Stimulated activated naive CD8-positive, alpha-beta T cell treated with anti-CD3 and anti-CD28 coated beads, Interleukin-15, Interleukin-2, amounts not matched to agents 100 ng/mL and 50 ng/mL, for 24 hours (primary cell): ENCODE results near the gene LOXL1.
"Not testable (repeated sequence)": the region's sequence is repeated elsewhere in the genome, so short reads cannot be mapped to it uniquely, and the experiment has no call there.

Experiments
- H3K27ac Mint-ChIP-seq: one replicate; pipeline ENCODE4 v1.8.0; 2021; ENCODE audit warnings: mild to moderate bottlenecking, mixed read lengths
- H3K27me3 Mint-ChIP-seq: one replicate; pipeline ENCODE4 v1.8.0; 2021; ENCODE audit warnings: mixed read lengths
- H3K36me3 Mint-ChIP-seq: one replicate; pipeline ENCODE4 v1.8.0; 2021; ENCODE audit warnings: low read depth, mixed read lengths
- H3K4me1 Mint-ChIP-seq: one replicate; pipeline ENCODE4 v1.8.0; 2021; ENCODE audit warnings: low read depth, mixed read lengths
- H3K4me3 Mint-ChIP-seq: one replicate; pipeline ENCODE4 v1.8.0; 2021; ENCODE audit warnings: mild to moderate bottlenecking, mixed read lengths
- H3K9me3 Mint-ChIP-seq: one replicate; pipeline ENCODE4 v1.8.0; 2021; ENCODE audit warnings: mixed read lengths

The LOXL1 gene

DNA sequence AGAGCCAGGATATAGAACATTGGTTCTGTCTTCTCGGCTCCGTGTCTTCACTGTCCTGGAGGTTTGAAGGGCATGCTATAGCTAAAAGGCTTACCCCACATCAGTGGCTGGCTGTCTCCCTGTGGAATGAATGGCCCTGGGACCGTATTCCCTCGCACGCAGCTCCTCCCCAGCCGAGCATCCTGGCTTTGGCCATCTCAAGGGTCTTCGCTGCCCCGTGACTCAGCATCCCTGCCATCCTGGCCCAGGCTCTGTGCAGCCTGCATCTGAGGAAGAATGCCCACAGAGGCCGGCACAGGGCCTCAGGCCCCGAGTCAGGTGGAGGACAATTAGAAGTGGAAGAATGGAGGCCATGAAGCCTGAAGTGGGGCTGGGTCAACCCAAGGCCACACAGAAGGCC lies 11.0 kb downstream of the LOXL1 start:
- H3K27ac Mint-ChIP-seq: no peak overlapping the region
- H3K4me1 Mint-ChIP-seq: peaks cover 9% of the 10 kb centered on the region
- no peaks in the 10 kb centered on the region for H3K27me3 Mint-ChIP-seq
- no peak overlapping the region for H3K4me3 Mint-ChIP-seq
- H3K9me3 Mint-ChIP-seq: no peaks in the 10 kb centered on the region
- H3K36me3 Mint-ChIP-seq: no peaks in the 10 kb centered on the region

GRCh38 chr15:73937726-73938125 lies 11.5 kb downstream of the LOXL1 start:
- H3K27ac Mint-ChIP-seq: no peak overlapping the region

GRCh38 chr15:73938516-73938915 lies 12.3 kb downstream of the LOXL1 start:
- not testable (repeated sequence) for H3K4me3 Mint-ChIP-seq, H3K9me3 Mint-ChIP-seq, H3K27me3 Mint-ChIP-seq, H3K36me3 Mint-ChIP-seq, H3K27ac Mint-ChIP-seq
- H3K4me1 Mint-ChIP-seq: peaks cover 12% of the 10 kb centered on the region

More at GRCh38 chr15:73937726-73938125, 11.5 kb downstream of the LOXL1 start:
- H3K9me3 Mint-ChIP-seq: no peaks in the 10 kb centered on the region
- H3K4me3 Mint-ChIP-seq: no peak overlapping the region
- H3K36me3 Mint-ChIP-seq: no peaks in the 10 kb centered on the region
- peaks cover 12% of the 10 kb centered on the region for H3K4me1 Mint-ChIP-seq
- no peaks in the 10 kb centered on the region for H3K27me3 Mint-ChIP-seq

- H3K9me3 Mint-ChIP-seq: no peaks in the 10 kb centered on the region
- no peak overlapping the region for H3K27ac Mint-ChIP-seq
- peaks cover 12% of the 10 kb centered on the region for H3K4me1 Mint-ChIP-seq
- no peak overlapping the region for H3K4me3 Mint-ChIP-seq
- no peaks in the 10 kb centered on the region for H3K27me3 Mint-ChIP-seq
- H3K36me3 Mint-ChIP-seq: no peaks in the 10 kb centered on the region
Observed at GRCh38 chr15:73939138-73939537, 12.9 kb downstream of the LOXL1 start.

GRCh38 chr15:73940061-73940981 lies 14.1 kb downstream of the LOXL1 start:
- Mint-ChIP-seq H3K36me3 (no peaks in the 10 kb centered on the region), H3K27ac (no peak overlapping the region), H3K27me3 (no peaks in the 10 kb centered on the region), H3K9me3 (no peaks in the 10 kb centered on the region), H3K4me1 (peaks cover 12% of the 10 kb centered on the region), H3K4me3 (no peak overlapping the region)

DNA sequence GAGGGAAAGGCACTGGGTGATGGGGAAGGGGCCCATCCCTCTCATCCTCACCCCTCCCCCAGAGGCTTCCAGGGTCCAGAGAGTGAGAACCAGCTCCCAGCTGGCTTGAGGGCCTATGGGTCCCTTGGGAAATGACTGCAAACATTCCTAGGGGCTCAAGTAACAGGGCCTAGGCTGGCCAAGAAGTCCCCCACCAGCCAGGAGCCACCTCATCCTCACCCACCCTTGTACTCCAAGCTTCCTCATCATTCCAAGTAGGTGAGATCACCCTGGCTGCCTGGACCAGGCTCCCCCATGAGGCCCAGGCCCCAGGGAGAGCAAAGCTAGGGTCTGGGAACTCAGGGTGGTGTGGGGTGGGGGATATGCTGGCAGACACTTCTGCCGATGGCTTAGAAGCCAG lies 14.8 kb downstream of the LOXL1 start:
- no peaks in the 10 kb centered on the region for H3K9me3 Mint-ChIP-seq
- no peak overlapping the region for H3K27ac Mint-ChIP-seq
- H3K27me3 Mint-ChIP-seq: no peaks in the 10 kb centered on the region
- peaks cover 12% of the 10 kb centered on the region for H3K4me1 Mint-ChIP-seq
- H3K36me3 Mint-ChIP-seq: no peaks in the 10 kb centered on the region
- no peak overlapping the region for H3K4me3 Mint-ChIP-seq

GRCh38 chr15:73941449-73941848 lies 15.2 kb downstream of the LOXL1 start:
- Mint-ChIP-seq H3K36me3 (no peaks in the 10 kb centered on the region), H3K4me3 (no peak overlapping the region), H3K27me3 (no peaks in the 10 kb centered on the region), H3K27ac (no peak overlapping the region), H3K4me1 (peaks cover 12% of the 10 kb centered on the region), H3K9me3 (no peaks in the 10 kb centered on the region)

DNA sequence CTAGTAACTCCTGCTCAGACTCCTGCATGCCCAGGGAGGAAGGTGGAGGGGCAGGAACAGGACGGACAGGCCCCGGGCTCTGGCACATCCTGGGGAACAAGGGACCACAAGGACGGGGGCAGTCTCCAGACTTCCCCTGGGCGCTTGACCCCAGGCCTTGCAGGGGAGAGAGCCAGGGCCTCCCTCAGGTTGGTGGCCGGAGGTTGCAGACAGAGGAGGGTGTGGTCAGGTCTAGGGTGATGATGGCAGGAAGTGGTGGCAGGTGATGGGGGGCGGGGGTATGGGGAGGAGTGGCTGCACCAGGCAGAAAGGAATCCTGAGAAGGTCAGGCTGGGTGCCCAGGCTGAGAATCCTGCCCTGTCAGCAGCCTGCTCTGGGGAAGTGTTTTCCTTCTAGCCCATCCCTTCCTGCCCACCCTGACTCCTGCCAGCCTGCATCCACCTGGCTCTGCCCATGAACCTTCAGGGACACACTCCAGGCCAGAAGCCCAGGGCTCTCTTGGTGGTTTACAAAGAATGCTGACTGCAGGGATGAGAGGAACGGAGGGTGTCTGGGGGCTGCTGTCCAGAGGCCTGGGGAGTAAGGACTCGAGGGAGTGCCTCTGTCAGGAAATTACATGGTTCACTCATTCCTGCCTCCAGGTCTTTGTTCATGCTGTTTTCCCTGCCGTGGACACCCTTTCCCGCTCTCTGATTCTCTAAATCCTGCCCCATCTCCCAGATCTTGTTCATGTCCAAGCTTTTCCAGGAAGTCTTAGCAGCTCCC lies 15.8 kb downstream of the LOXL1 start:
- Mint-ChIP-seq H3K4me3 (no peak overlapping the region), H3K4me1 (peaks cover 12% of the 10 kb centered on the region), H3K27ac (no peak overlapping the region)

DNA sequence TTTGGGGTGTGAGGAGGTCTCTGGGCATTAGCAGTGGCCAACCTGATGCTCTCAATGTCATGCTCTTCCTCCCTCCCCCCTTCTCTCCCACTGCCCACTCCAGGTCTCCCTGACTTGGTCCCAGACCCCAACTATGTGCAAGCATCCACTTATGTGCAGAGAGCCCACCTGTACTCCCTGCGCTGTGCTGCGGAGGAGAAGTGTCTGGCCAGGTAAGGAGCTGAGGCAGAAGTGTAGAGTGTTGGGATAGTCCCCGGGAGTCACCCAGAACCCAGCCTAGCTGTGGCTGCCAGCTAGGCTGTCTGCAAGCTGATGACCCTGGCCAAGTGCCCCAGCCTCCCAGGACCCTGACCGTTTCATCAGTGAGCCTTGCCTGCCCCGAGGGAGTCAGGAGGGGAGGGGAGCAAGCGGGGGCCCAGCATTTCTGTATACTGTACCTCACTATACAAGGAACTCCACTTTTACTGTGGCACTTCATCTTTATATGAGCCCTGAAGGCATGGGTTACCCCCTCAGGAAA lies 16.5 kb downstream of the LOXL1 start:
- peaks cover 12% of the 10 kb centered on the region for H3K4me1 Mint-ChIP-seq
- no peaks in the 10 kb centered on the region for H3K36me3 Mint-ChIP-seq
- no peak overlapping the region for H3K4me3 Mint-ChIP-seq
- H3K27me3 Mint-ChIP-seq: no peaks in the 10 kb centered on the region
- H3K9me3 Mint-ChIP-seq: no peaks in the 10 kb centered on the region
- no peak overlapping the region for H3K27ac Mint-ChIP-seq

More for the DNA sequence above, 15.8 kb downstream of the LOXL1 start:
- Mint-ChIP-seq H3K36me3 (no peaks in the 10 kb centered on the region), H3K27me3 (no peaks in the 10 kb centered on the region), H3K9me3 (no peaks in the 10 kb centered on the region)

DNA sequence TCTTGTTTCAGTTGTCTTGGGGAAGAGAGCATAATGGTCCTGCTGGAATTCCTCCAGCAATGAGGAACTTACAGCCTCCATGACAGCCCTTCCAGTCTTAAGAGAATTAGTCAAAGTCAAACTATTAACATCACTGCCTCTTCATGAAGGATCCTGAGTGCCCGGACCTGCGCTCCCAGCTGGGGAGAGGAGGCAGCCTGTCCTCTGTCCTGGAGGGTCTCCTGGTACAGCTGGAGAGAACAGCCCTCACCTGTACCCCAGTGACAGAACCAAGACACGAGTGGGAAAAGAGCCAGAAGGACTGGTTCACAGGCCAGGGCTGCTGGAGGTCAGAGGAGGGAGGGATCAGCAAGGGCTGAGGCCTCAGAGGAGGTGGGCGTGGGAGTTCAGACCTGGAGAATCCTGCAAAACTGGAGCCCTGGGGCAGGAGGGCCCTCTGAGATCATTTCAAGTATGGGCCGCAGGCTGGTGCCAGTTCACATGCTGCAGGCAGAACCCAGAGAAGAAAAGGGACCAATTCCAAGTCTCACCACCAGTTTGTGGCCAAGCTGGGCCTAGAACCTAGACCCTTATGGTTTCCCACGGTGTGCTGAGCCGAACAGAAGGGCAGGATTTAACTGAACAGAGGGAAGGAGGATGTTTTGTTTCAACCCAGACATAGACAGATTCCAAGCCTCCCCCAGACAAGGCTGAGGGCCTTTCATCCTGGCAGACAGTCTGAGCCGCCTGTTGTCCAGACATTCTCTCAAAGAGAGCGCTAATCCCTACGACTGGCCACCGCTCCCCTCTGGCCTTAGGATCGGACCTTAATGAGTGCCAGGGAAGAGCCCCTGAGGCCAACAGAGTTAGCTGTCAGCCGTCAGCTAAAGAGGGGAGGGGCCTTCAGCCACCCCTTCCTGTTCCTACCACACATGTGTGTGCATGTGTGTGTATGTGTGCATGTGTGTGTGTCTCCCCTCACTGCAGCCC lies 18.2 kb downstream of the LOXL1 start:
- Mint-ChIP-seq H3K27me3 (no peaks in the 10 kb centered on the region), H3K4me3 (no peak overlapping the region), H3K27ac (no peak overlapping the region), H3K4me1 (peaks cover 12% of the 10 kb centered on the region), H3K9me3 (no peaks in the 10 kb centered on the region), H3K36me3 (no peaks in the 10 kb centered on the region)

DNA sequence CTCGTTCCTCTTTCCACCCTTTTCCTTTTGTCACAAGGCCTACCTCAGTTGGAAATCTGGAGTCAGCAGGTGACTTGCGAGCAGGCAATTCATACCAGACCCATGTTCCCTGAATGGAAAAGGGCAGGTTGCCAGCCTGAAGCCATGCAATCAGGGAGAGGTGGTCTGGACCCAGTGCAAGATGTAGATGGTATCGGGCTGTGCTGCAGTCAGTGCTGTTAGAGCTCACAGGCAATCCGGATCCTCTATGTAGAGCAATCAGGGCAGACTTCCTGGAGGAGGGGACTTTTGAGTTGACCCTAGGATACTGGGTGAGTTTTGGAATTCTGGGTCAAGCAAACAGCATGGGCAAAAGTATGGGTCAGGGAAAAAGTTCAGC lies 18.9 kb downstream of the LOXL1 start:
- Mint-ChIP-seq H3K4me3 (no peak overlapping the region), H3K4me1 (peaks cover 12% of the 10 kb centered on the region), H3K27me3 (no peaks in the 10 kb centered on the region), H3K36me3 (no peaks in the 10 kb centered on the region), H3K9me3 (no peaks in the 10 kb centered on the region), H3K27ac (no peak overlapping the region)

GRCh38 chr15:73946046-73946721 lies 19.9 kb downstream of the LOXL1 start:
- Mint-ChIP-seq H3K4me1 (peaks cover 14% of the 10 kb centered on the region), H3K36me3 (no peaks in the 10 kb centered on the region), H3K9me3 (no peaks in the 10 kb centered on the region), H3K4me3 (no peak overlapping the region), H3K27ac (no peak overlapping the region), H3K27me3 (no peaks in the 10 kb centered on the region)

DNA sequence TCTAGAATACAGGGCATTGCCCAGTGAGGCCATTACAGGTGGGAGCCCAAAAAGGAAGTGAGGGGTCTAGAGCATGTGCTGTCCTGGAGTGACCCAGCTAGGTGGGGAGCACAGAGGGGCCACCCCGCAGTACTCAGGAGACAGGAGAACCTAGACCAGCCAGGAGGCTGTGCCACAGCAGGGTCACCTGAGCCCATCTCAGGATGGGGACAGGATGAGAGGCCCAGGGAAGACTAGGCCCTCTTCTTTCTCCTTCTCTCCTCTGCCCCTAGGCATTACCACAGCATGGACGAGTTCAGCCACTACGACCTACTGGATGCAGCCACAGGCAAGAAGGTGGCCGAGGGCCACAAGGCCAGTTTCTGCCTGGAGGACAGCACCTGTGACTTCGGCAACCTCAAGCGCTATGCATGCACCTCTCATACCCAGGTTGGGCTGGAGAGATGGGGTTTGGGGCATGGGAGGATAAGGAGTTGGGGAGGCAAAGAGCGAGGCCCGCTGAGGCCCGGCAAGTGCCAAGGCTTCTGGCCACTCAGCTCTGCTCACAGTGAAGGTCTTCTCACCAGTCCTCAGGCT lies 20.6 kb downstream of the LOXL1 start:
- Mint-ChIP-seq H3K27me3 (no peaks in the 10 kb centered on the region), H3K36me3 (no peaks in the 10 kb centered on the region), H3K4me1 (peaks cover 11% of the 10 kb centered on the region), H3K27ac (no peak overlapping the region), H3K4me3 (no peak overlapping the region), H3K9me3 (no peaks in the 10 kb centered on the region)

- Mint-ChIP-seq H3K9me3 (no peaks in the 10 kb centered on the region), H3K27ac (no peak overlapping the region), H3K36me3 (no peaks in the 10 kb centered on the region), H3K4me1 (peaks cover 3% of the 10 kb centered on the region), H3K27me3 (no peaks in the 10 kb centered on the region), H3K4me3 (no peak overlapping the region)
Observed at GRCh38 chr15:73947651-73948050, 21.4 kb downstream of the LOXL1 start.
